ENCODE results near the gene EEF1A1. TPM values are rescaled to one million over a fixed set of nuclear protein-coding genes. Genes with fewer than 3 reads are reported as not detected.

The EEF1A1 gene
- total RNA-seq, 1 experiment from 2014 or later: 12,560 TPM

GRCh38 chr6:73525546-73526330 lies 4.9 kb upstream of the EEF1A1 start:
- RAD21 ChIA-PET (ENCODE audit: low non-redundant PET in 1 of 2, low total read pairs in 2 of 2, uncharacterized antibody in 2 of 2, unreplicated experiment in 2 of 2): no interaction called here
- no peak overlapping the region for H3K9ac ChIP-seq (ENCODE audit: low read length)
- intact Hi-C loops (cut with micrococcal nuclease): no loop called here
- no peak overlapping the region for H3K27ac ChIP-seq (ENCODE audit: low read depth, low read length)
- BruUV-seq (replicated peaks): no TSS peak
- no peaks in the 10 kb centered on the region for H3K9me2 ChIP-seq (ENCODE audit: insufficient read depth)
- no peaks in the 10 kb centered on the region for H3K9me3 ChIP-seq (ENCODE audit: control insufficient read depth in 1 of 2, insufficient read depth in 1 of 2, low read depth in 1 of 2, low read length in 2 of 2)
- POLR2A ChIA-PET: no interaction called here
- CTCF ChIA-PET: no interaction called here
- DNase-seq (ENCODE audit: low read depth, low spot score): no peak
- no peak for ATAC-seq
- H3K27me3 ChIP-seq (ENCODE audit: insufficient read depth, low read length): no peaks in the 10 kb centered on the region
- peaks cover 13 to 26% of the 10 kb centered on the region in 2 experiments; a peak in 3 of 4 replicates for H3K4me1 ChIP-seq (ENCODE audit: control insufficient read depth in 1 of 2, insufficient read depth in 2 of 2, low read length in 2 of 2)
- TF ChIP-seq CTCF (IDR thresholded peaks at IDR 0.05 in 2 of 3, conservative IDR thresholded peaks at IDR 0.05 in 1 of 3; ENCODE audit: borderline replicate concordance in 1 of 3, insufficient read depth in 1 of 3, low read depth in 2 of 3, low read length in 2 of 3): no peak
- TF ChIP-seq JUND (IDR thresholded peaks at IDR 0.05): no peak
- TF ChIP-seq TCF7L2 (IDR thresholded peaks at IDR 0.05; ENCODE audit: borderline replicate concordance, extremely low read depth, insufficient read depth, insufficient read length): no peak
- TF ChIP-seq CBX3 (IDR thresholded peaks at IDR 0.05; ENCODE audit: low read depth): no peak
- H3K4me2 ChIP-seq (ENCODE audit: low read length): no peak overlapping the region
- no peaks in the 10 kb centered on the region for H4K20me1 ChIP-seq (ENCODE audit: insufficient read depth)
- H3K79me2 ChIP-seq (ENCODE audit: insufficient read depth, low read length): peaks cover 22% of the 10 kb centered on the region
- no peak overlapping the region for H2AFZ ChIP-seq (ENCODE audit: low read depth, low read length, poor library complexity, severe bottlenecking)
- peaks cover 0 to under 1% of the 10 kb centered on the region in 2 experiments; a peak in 1 of 4 replicates for H3K36me3 ChIP-seq (ENCODE audit: control insufficient read depth in 1 of 2, insufficient read depth in 2 of 2, low read length in 2 of 2)
- H3K4me3 ChIP-seq (replicated peaks in 1 of 2; ENCODE audit: low read depth in 1 of 2, low read length in 2 of 2): no peak overlapping the region
